Right atrium auricular region (tissue), 2 donors: Measurements from ENCODE around the gene FOXRED1. TPM values are rescaled to one million over a fixed set of nuclear protein-coding genes. Genes with fewer than 3 reads are reported as not detected.
"Not testable (repeated sequence)": the region's sequence is repeated elsewhere in the genome, so short reads cannot be mapped to it uniquely, and the experiment has no call there.

Experiments
- DNase-seq: peaks from one replicate; pipeline ENCODE4 v3.0.0-alpha.2; 2019; ENCODE audit warnings: low spot score
- H3K27ac ChIP-seq, 2 donors: fragments of 200-600 bp; sonication (generic); 1 replicate in 1 of 2; 2 replicates in 1 of 2; pipeline ENCODE4 v1.5.1; 2016 to 2019
- H3K27me3 ChIP-seq, 2 donors: fragments of 200-600 bp; sonication (generic); one replicate each; pipeline versions ENCODE4 v1.5.1 to v1.6.0; 2017 to 2019
- H3K36me3 ChIP-seq: fragments of 200-600 bp; sonication (generic); one replicate; pipeline ENCODE4 v1.5.1; 2016
- H3K4me1 ChIP-seq, 2 donors: fragments of 200-600 bp; sonication (generic); one replicate each; pipeline versions ENCODE4 v1.5.1 to v1.6.0; 2017 to 2019
- H3K4me3 ChIP-seq, 2 donors: fragments of 200-600 bp; sonication (generic); 1 replicate in 1 of 2; 2 replicates in 1 of 2; pipeline ENCODE4 v1.5.1; 2017 to 2019; ENCODE audit warnings: mild to moderate bottlenecking in 1 of 2, moderate library complexity in 1 of 2
- H3K9me3 ChIP-seq, 2 donors: fragments of 200-600 bp; sonication (generic); one replicate each; pipeline ENCODE4 v1.5.1; 2019
- CTCF ChIP-seq, 2 donors: fragments of 200-600 bp; sonication (generic); IDR thresholded peaks; one replicate each; pipeline ENCODE4 v1.5.1; 2019; ENCODE audit warnings: antibody characterized with exemption in 2 of 2
- total RNA-seq, 2 donors: library from RNA; depleted of rRNA; stranded (reverse); fragments of >200 nt; gene quantifications; one replicate each; pipeline ENCODE4 v1.1.0, GENCODE V29; 2016

The FOXRED1 gene
- total RNA-seq, 2 donors from 2014 or later: 19.1 to 26.6 TPM

- no peaks in the 10 kb centered on the region for H3K9me3 ChIP-seq
- no peaks in the 10 kb centered on the region for H3K4me1 ChIP-seq
- no peak for TF ChIP-seq CTCF (IDR thresholded peaks at IDR 0.05)
- H3K36me3 ChIP-seq: peaks cover 44% of the 10 kb centered on the region
- no peaks in the 10 kb centered on the region for H3K27me3 ChIP-seq
- H3K27ac ChIP-seq: no peak overlapping the region
- H3K4me3 ChIP-seq: no peak overlapping the region
- no peak for DNase-seq
These were observed 15.7 kb upstream of the FOXRED1 start for GRCh38 chr11:126253265-126253664.

- no peaks in the 10 kb centered on the region for H3K27me3 ChIP-seq
- no peak for DNase-seq
- TF ChIP-seq CTCF (IDR thresholded peaks at IDR 0.05): no peak
- no peaks in the 10 kb centered on the region for H3K9me3 ChIP-seq
- no peak overlapping the region for H3K27ac ChIP-seq
- no peak overlapping the region for H3K4me3 ChIP-seq
- H3K36me3 ChIP-seq: peaks cover 44% of the 10 kb centered on the region
- no peaks in the 10 kb centered on the region for H3K4me1 ChIP-seq
These were observed 14.1 kb upstream of the FOXRED1 start for GRCh38 chr11:126254819-126255218.

- not testable (repeated sequence) for H3K4me3 ChIP-seq, H3K4me1 ChIP-seq, H3K27me3 ChIP-seq, H3K9me3 ChIP-seq, DNase-seq, H3K27ac ChIP-seq
- H3K36me3 ChIP-seq: peaks cover 44% of the 10 kb centered on the region
These were observed 13.4 kb upstream of the FOXRED1 start for GRCh38 chr11:126255507-126255906.

- H3K27ac ChIP-seq: no peak overlapping the region
These were observed 12.7 kb upstream of the FOXRED1 start for GRCh38 chr11:126256216-126256615.

GRCh38 chr11:126257144-126257543 lies 11.8 kb upstream of the FOXRED1 start:
- Histone ChIP-seq H3K36me3 (peaks cover 51% of the 10 kb centered on the region), H3K27me3 (no peaks in the 10 kb centered on the region), H3K4me3 (no peak overlapping the region), H3K27ac (no peak overlapping the region), H3K4me1 (no peaks in the 10 kb centered on the region), H3K9me3 (no peaks in the 10 kb centered on the region)
- no peak for TF ChIP-seq CTCF (IDR thresholded peaks at IDR 0.05)
- no peak for DNase-seq

More at GRCh38 chr11:126256216-126256615, 12.7 kb upstream of the FOXRED1 start:
- no peak for DNase-seq
- Histone ChIP-seq H3K27me3 (no peaks in the 10 kb centered on the region), H3K4me1 (no peaks in the 10 kb centered on the region), H3K9me3 (no peaks in the 10 kb centered on the region), H3K36me3 (peaks cover 46% of the 10 kb centered on the region), H3K4me3 (no peak overlapping the region)
- TF ChIP-seq CTCF (IDR thresholded peaks at IDR 0.05): no peak

GRCh38 chr11:126257764-126258163 lies 11.2 kb upstream of the FOXRED1 start:
- H3K36me3 ChIP-seq: peaks cover 50% of the 10 kb centered on the region
- H3K27ac ChIP-seq: no peak overlapping the region
- H3K4me1 ChIP-seq: no peaks in the 10 kb centered on the region
- H3K27me3 ChIP-seq: no peaks in the 10 kb centered on the region
- no peak for TF ChIP-seq CTCF (IDR thresholded peaks at IDR 0.05)
- H3K9me3 ChIP-seq: no peaks in the 10 kb centered on the region
- no peak for DNase-seq
- H3K4me3 ChIP-seq: no peak overlapping the region
